Right lung (tissue), 5 donors: ENCODE data around the gene CDCA4. TPM values are rescaled to one million over a fixed set of nuclear protein-coding genes. Genes with fewer than 3 reads are reported as not detected.

Source experiments
- DNase-seq, 2 donors: peaks; one replicate each; pipeline ENCODE4 v3.0.0-alpha.2; 2013
- polyA plus RNA-seq, 5 donors: library from polyadenylated mRNA; unstranded; fragments of 120-200 nt; gene quantifications; one replicate each; pipeline versions ENCODE4 v1.2.1 to v1.2.3, GENCODE V29; 2013; ENCODE audit warnings: inconsistent platforms in 1 of 5, low replicate concordance in 1 of 5; ENCODE audit not compliant: insufficient read length in 5 of 5, insufficient read depth in 1 of 5

Gene CDCA4
- polyA plus RNA-seq, 5 donors, result 18.5 to 26.6 (median 23.0) TPM

DNA sequence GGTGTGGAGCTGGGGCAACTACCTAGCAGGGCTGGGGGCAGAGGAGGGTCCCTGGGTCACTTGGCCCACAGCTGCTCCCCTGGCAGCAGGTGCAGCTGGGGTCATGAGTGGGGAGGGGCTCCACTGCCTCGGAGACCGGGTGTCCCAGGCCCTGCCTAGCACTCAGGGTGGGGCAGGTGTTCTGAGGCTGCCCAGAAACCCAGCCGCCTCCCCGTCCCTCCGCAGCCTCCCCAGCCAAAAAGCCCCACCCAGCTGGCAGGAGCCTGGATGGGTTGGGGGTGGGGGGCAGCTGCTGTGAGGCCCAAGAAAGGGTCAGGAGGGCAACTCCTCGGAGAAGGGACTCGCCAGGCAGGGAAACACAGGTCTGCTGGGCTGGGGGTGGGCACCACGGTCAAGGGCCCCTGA lies 53.9 kb downstream of the CDCA4 start:
- no peak for DNase-seq

DNA sequence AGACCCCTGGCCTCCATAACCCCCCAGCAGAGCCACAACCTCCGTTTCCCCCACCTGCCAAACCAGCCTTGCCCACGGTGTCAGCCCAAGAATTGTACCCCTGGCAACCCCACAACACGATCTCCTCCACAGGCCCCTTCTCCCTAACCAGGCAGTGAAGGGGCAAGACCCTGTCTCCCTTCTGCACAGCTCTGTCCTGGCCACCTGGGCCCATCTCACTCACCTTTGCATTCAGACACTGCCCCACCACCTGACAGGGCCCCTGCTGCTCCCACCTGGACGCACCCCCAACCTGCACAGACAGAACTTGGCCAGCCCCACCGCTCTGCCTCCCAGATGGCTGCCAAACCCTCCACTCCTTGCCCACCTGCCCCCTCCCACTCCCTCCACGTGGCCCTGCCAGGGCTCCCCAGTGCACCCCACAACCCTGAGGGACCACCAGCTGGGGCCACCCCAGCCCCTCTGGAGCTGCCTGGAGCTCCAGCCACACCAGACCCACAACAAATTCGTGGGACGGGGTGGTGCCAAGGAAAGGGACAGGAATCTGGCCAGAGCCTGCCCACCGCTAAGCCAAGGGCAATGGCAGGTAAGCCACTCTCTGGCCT lies 54.5 kb downstream of the CDCA4 start:
- no peak for DNase-seq

DNA sequence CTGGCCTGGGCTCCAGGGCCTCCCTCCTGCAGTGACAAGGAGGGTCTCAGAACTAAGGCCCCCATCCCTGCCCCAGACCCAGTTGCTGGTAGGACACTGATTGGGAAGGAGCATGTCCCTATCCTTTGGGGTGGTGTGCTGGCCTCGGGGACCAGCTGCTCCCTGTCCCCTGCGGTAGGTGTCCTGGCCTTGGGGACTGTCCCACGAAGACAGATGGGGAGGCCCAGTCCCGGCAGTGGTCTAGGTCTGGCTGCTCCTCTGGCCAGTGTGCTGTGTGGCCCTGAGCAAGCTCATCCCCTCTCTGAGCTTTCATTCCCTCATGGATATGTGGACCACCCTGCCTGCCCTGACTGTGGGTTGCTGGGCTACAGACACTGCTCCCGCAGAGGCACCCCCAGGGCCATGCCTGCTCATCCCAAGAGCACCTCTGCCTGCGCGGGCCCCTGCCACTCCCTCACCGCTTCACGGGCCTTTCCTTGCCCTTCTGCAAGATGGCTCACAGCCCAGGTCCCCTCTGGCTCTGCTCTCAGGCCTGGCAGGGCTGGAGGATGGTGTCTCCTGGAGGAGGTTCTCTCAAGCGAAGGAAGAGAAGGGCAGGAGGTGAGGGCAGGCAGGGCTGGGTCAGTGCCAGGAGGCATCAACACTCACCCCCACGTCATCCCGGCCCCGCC lies 55.2 kb downstream of the CDCA4 start:
- DNase-seq, result no peak

DNA sequence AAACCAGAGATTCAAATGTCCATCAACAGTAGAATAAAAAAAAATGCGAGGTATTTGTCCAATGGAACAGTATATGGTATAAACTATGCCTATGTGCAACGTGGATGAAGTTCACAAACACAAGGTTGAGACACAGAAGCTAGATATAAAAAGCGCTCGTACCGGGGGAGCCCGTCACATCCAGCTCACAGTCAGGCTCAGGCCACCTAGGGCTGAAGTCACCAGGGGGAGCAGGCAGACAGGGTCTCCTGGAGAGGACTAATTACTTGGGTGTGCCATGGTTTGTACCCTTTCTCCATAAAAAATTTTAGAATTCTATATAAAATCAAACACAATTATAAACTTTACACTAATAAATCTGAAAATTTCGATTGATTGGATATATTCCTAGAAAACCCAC lies 56.3 kb downstream of the CDCA4 start:
- no peak for DNase-seq

Other genes with a start within 250 kb of the CDCA4 start
- 100 to 1,000 TPM; 124 to 240 (median 138) TPM for gene AKT1, start 225.3 kb downstream of the CDCA4 start, polyA plus RNA-seq
- gene ZBTB42, start 220.0 kb downstream of the CDCA4 start, polyA plus RNA-seq, result 10 to 100 TPM in 1 of 5 donors, 1 to 10 TPM in 4; 6.1 to 11.9 (median 6.5) TPM
- 10 to 100 TPM in 3 of 5 donors, 1 to 10 TPM in 2; 8.8 to 21.5 (median 11.2) TPM for gene CEP170B, start 155.8 kb downstream of the CDCA4 start, polyA plus RNA-seq
- 1 to 10 TPM; 3.1 to 9.5 (median 4.1) TPM for gene PLD4, start 96.2 kb downstream of the CDCA4 start, polyA plus RNA-seq
- 1 to 10 TPM; 1.1 to 3.0 (median 2.3) TPM for gene AHNAK2, start 42.7 kb downstream of the CDCA4 start, polyA plus RNA-seq
- gene CLBA1, start 35.3 kb downstream of the CDCA4 start, polyA plus RNA-seq, result 10 to 100 TPM; 10.8 to 19.8 (median 14.1) TPM
- 1 to 10 TPM in 4 of 5 donors, under 1 TPM in 1; 0.99 to 1.9 (median 1.2) TPM for gene GPR132, start 44.3 kb upstream of the CDCA4 start, polyA plus RNA-seq
- gene JAG2, start 147.7 kb upstream of the CDCA4 start, polyA plus RNA-seq, result 10 to 100 TPM; 10.2 to 20.0 (median 11.2) TPM
- 10 to 100 TPM; 21.3 to 48.9 (median 28.6) TPM for gene NUDT14, start 160.2 kb upstream of the CDCA4 start, polyA plus RNA-seq
- gene BTBD6, start 227.4 kb upstream of the CDCA4 start, polyA plus RNA-seq, result 10 to 100 TPM; 29.8 to 47.8 (median 37.3) TPM